Suppressor macrophage treated with lipopolysaccharide for 1 hour (primary cell): ENCODE data around the gene GATA2.

ENCODE experiments used
- DNase-seq, 3 donors: peaks; one replicate each; pipeline ENCODE4 v3.0.0-alpha.2; 2020 to 2022

GATA2 gene

GRCh38 chr3:128472449-128473179 is 20.4 kb downstream of the GATA2 start:
- DNase-seq = no peak

DNA sequence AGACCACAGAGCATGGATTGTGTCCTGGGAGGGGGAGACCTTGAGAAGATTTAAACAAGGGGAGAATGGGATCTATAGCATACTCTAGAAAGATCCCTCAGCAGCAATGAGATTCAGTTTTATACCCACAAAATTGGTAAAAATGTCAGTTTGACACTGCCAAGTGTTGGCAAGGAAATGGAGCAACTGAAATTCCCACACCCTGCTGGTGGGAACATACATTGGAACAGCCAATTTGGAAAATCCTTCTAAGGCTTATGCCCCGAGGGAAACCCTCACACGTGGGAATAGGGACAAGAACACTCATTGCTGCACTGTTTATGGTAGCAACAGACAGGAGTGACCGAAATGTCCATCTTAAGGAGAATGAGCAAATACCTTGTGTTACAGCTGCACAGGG is 21.3 kb downstream of the GATA2 start:
- no peak for DNase-seq

DNA sequence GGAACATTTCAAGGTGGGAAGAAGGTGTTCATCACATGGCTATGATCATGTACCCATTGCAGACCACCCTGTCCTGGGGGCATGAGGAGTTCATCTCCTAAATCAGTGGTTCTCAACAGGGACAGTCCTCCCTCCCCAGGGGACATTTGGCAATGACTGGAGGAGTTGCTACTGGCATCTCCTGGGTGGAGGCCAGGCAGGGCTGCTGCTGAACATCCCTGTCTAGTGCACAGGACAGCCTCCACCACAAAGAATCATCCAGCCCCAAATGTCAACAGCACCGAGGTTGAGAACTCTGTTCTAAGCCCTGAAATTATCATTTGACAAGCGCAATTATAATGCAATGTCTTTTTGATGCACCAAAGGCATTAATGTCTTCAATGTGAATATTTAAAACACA is 21.9 kb downstream of the GATA2 start:
- no peak for DNase-seq

DNA sequence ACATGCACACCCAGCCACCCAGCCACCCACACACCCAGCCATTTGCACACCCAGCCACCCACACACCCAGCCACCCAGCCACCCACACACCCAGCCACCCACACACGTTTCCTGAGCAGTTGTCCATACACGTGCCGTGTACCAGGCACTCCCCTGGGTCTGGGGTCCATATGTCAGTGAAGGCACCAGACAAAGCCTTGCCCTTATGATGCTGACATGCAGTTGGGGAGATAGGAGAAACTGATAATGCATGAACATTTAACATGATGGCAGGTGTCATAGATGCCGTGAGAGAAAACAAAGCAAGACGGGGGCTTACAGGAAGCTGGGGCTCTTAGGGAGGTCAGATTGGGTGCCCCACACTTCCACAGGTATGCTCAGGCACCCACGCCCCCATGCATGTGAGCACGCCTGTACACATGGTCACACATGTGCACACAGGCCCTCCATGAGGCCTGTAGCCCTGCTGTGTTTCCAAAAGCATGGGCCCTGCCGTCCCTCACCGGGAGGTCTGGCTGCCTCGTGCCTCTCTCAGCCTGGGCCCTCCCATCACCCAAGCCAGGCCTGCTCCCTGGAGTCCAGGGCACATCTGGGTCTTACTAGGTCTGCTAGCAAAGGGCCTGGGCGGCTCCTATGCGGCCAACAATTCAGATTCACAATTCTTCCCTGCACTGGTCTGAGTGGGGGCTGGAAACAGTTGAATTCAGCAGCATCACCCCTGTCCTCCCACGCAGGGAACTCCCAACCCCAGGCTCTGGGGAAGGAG is 22.7 kb downstream of the GATA2 start:
- no peak for DNase-seq

DNA sequence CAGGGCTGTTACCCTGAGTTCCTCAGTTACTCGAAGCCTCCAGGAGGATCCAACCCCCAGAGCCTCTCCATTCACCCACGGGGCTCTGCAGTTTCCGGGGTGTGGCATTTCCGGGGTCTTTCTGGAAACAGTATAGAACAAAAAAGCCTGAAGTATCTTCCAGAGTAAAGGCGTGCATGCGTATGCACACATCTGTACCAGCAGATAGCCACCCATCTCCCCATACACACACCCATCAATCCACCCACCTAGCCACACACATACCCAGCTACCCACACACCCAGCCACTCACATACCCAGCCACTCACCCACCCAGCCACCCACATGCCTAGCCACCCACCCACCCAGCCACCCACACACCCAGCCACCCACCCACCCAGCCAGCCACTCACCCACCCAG is 23.4 kb downstream of the GATA2 start:
- no peak for DNase-seq

- no peak for DNase-seq
Measured at GRCh38 chr3:128468791-128469527, 24.0 kb downstream of the GATA2 start.

DNA sequence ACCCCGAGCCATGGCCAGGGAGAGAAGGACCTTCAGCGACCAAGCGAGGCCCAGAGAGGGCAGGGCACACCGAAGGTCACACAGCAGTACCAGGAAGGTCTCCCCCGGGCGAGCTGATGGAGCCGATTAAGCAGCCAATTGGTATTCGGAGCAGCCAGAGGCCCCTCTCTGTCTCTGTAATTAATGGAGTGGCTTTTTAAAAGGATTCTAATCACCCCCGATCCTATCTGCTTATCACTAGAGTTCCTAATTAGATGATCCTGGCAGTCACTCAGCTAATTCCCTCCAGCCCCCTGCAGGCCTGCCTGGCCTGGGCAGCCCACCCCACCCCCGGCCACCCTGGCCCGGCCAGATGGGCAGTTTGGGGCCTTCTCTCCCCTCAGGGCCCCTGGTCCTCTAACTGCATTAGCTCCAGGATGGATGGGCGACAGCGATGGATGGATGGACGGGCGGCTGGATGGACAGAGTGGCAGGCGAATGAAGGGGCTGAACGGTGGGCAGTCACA is 24.7 kb downstream of the GATA2 start:
- DNase-seq = no peak

GRCh38 chr3:128466840-128467541 is 26.0 kb downstream of the GATA2 start, which contains the start of gene DNAJB8:
DNAJB8 (minus strand) TSS chr3:128466890; CDS start chr3:128463245, 3,645 bp downstream.
- DNase-seq = peak in 1 of 3 donors; percentile 23

DNA sequence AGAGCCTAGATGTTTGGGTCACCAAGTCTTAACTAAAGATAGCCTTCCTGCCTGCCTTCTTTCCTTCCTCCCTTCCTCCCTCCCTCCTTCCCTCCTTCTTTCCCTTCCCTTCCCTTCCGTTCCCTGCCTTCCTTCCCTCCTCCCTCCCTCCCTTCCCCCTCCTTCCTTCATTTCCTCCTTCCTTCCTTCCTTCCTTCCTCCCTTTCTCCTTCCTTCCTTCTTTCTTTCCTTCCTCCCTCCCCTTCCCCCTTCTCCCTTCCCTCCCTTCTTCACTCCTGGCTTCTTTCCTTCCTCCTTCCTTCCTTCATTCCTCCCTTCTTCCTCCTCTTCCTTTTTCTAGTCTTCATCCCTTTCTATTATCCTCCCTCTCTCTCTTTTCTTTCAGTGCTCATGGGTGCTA is 28.3 kb downstream of the GATA2 start:
- no peak for DNase-seq

- no peak for DNase-seq
Measured at GRCh38 chr3:128464188-128464587, 28.8 kb downstream of the GATA2 start.

GRCh38 chr3:128463771-128464170 is 29.2 kb downstream of the GATA2 start:
- DNase-seq = no peak

DNA sequence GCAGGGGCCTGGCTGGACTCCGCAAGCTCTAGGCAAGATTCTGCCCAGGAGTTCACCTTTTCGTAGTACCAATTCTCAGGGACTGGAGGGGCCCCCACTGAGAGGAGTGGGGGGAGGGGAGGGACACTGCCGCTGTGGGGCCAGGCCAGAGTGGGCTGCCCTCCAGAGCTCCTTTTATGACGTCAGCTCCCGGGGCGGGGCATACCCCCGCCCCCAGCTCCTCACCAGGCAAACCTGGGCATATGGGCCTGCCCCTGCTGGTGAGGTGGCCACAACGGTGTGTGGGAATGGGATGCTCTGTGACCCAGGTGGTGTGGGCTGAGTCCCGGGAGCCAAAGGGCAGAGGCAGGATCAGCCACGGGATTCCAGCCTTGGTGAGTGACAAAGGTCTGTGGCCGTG is 29.6 kb downstream of the GATA2 start:
- DNase-seq = no peak

- no peak for DNase-seq
Measured at GRCh38 chr3:128462931-128463330, 30.1 kb downstream of the GATA2 start.

- DNase-seq = no peak
Measured at GRCh38 chr3:128462341-128462910, 30.6 kb downstream of the GATA2 start.

GRCh38 chr3:128461731-128462130 is 31.3 kb downstream of the GATA2 start:
- no peak for DNase-seq

GRCh38 chr3:128459461-128459820 is 33.6 kb downstream of the GATA2 start:
- DNase-seq = no peak

DNA sequence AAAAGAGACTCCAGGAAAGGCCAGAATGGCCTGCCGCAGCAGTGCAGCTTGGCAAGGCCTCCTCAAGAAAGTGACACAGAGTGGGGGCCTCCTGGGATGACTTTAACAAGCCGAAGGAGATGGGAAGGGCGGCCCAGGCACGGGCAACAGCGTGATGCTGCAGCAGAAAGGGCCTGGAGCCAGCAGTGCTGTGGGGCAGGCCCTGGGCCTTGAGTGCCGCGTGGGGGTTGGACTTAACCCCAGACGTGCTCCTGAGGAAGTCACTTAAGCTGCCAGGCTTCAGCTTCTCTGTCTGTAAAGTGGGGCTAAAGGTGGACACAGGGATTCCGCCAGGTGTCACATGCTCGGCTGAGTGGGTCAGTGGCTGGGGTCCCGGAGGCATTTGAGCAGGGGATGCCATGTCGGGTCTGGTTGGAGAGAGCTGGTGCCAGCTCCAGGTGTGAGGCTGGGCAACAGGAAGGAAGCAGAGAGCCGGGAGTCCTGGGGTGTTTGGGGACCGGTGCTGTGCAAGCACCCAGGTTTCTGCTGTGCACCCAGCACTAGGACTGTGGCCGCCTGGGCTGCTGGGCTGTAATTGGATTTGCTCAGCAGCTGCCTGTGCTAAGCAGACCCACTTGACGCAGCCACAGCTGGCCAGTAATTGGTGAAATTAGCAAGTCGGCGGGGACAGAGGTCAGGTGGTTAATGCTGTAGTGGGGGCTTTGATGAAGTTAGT is 34.1 kb downstream of the GATA2 start:
- DNase-seq = no peak

GRCh38 chr3:128457937-128458336 is 35.1 kb downstream of the GATA2 start:
- DNase-seq = no peak

DNA sequence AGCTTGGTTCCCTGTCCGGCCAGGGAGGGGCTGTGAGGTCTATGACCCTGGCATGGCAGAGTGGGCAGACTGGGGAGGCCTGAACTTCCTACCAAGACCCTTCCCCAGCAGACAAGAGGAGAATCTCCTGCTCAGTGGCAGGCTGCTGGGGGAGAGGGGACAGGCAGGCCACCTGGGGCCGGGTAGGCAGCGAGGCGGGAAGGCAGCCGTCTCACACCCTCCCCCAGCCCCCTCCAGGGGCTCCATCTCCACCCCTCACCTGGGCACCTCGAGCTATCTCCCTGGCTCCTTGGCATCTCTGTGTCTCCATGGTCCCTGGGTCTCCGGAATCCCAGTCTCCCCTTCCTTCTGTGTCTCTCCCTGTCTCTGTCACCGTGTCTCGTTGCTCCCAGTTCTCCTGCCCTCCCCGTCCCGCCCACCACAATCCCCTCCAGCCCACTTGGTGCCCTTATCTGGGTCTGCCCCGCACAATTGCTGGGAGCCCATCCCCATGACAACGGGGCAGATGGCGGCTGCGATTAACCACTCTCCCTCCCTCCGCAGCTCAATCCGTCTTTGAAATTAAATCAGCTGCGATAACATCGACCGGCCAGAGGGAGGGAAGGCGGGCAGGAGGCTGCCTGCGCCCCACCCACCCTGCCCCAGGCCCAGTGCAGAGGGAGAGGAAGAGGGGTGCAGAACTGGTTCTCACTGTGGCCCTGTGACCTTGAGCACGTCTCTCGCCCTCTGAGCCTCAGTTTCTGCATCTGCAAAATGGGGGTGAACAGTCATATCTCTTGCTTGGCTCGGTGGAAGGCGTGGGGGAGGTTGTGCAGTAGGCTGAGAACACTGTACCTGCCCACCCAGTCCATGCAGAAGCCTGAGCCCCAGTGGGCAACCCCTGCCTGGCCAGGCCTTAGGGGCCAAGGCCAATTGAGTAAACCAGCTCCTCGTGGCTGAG is 36.0 kb downstream of the GATA2 start:
- DNase-seq = no peak
